ENCODE data around the gene PRIM2. TPM values are rescaled to one million over a fixed set of nuclear protein-coding genes. Genes with fewer than 3 reads are reported as not detected.
"Not testable (repeated sequence)": the region's sequence is repeated elsewhere in the genome, so short reads cannot be mapped to it uniquely, and the experiment has no call there.

PRIM2 gene
- total RNA-seq, 3 donors from 2014 or later (not counting 1 experiment from before 2014, with no cell fraction given), result 16.0 to 27.5 (median 18.3) TPM

- Mint-ChIP-seq H3K4me1 (peaks cover 14% of the 10 kb centered on the region in 2 donors), H3K27ac (peak overlapping the region; percentile 35 to 44)
- ATAC-seq (peak in 1 of 3 donors; percentile 50), DNase-seq (peak in 1 of 2 donors; percentile 7)
- H3K27me3 ChIP-seq (ENCODE audit: control insufficient read depth, insufficient read depth, low read length); H3K27me3 Mint-ChIP-seq (ENCODE audit: low read depth in 2 of 2); H3K36me3 Mint-ChIP-seq; H3K4me3 ChIP-seq (ENCODE audit: low read length); H3K4me3 Mint-ChIP-seq; H3K9me3 Mint-ChIP-seq; H3K4me1 ChIP-seq (ENCODE audit: control insufficient read depth, insufficient read depth, low read length); H3K27ac ChIP-seq (ENCODE audit: low read length); intact Hi-C loops (cut with micrococcal nuclease); H3K36me3 ChIP-seq (ENCODE audit: control insufficient read depth, insufficient read depth, low read length); H3K9me3 ChIP-seq (ENCODE audit: control insufficient read depth, insufficient read depth, low read length): not testable (repeated sequence)
Observed at GRCh38 chr6:57358319-57358718, 40.9 kb downstream of the PRIM2 start.

GRCh38 chr6:57359766-57360165 is 42.3 kb downstream of the PRIM2 start:
- H3K4me3 ChIP-seq (ENCODE audit: low read length); H3K4me1 ChIP-seq (ENCODE audit: control insufficient read depth, insufficient read depth, low read length); H3K36me3 Mint-ChIP-seq; H3K9me3 ChIP-seq (ENCODE audit: control insufficient read depth, insufficient read depth, low read length); H3K27ac Mint-ChIP-seq; ATAC-seq; H3K27ac ChIP-seq (ENCODE audit: low read length); H3K27me3 Mint-ChIP-seq (ENCODE audit: low read depth in 2 of 2); H3K4me3 Mint-ChIP-seq; H3K36me3 ChIP-seq (ENCODE audit: control insufficient read depth, insufficient read depth, low read length); H3K27me3 ChIP-seq (ENCODE audit: control insufficient read depth, insufficient read depth, low read length); H3K9me3 Mint-ChIP-seq; DNase-seq; intact Hi-C loops (cut with micrococcal nuclease): not testable (repeated sequence)
- peaks cover 14 to 18% of the 10 kb centered on the region in 2 donors for H3K4me1 Mint-ChIP-seq

GRCh38 chr6:57362340-57362739 is 44.9 kb downstream of the PRIM2 start:
- H3K36me3 Mint-ChIP-seq; H3K36me3 ChIP-seq (ENCODE audit: control insufficient read depth, insufficient read depth, low read length); H3K4me3 ChIP-seq (ENCODE audit: low read length); H3K27me3 Mint-ChIP-seq (ENCODE audit: low read depth in 2 of 2); H3K27ac ChIP-seq (ENCODE audit: low read length); H3K9me3 ChIP-seq (ENCODE audit: control insufficient read depth, insufficient read depth, low read length); H3K4me1 ChIP-seq (ENCODE audit: control insufficient read depth, insufficient read depth, low read length); H3K4me3 Mint-ChIP-seq; H3K27ac Mint-ChIP-seq; intact Hi-C loops (cut with micrococcal nuclease); H3K27me3 ChIP-seq (ENCODE audit: control insufficient read depth, insufficient read depth, low read length); H3K9me3 Mint-ChIP-seq; DNase-seq; ATAC-seq: not testable (repeated sequence)
- WGBS (ENCODE audit: insufficient coverage), result 100% methylated on average over 1 of the region's 2 CpGs
- H3K4me1 Mint-ChIP-seq, result peaks cover 13 to 15% of the 10 kb centered on the region in 2 donors

GRCh38 chr6:57365076-57365583 is 47.7 kb downstream of the PRIM2 start:
- no CpG with 5 or more reads among the region's 2 CpGs for WGBS (ENCODE audit: insufficient coverage)
- H3K36me3 Mint-ChIP-seq; H3K27ac ChIP-seq (ENCODE audit: low read length); intact Hi-C loops (cut with micrococcal nuclease); H3K4me1 Mint-ChIP-seq; H3K9me3 Mint-ChIP-seq; H3K9me3 ChIP-seq (ENCODE audit: control insufficient read depth, insufficient read depth, low read length); H3K36me3 ChIP-seq (ENCODE audit: control insufficient read depth, insufficient read depth, low read length); DNase-seq; H3K27me3 ChIP-seq (ENCODE audit: control insufficient read depth, insufficient read depth, low read length); H3K4me3 ChIP-seq (ENCODE audit: low read length); H3K27me3 Mint-ChIP-seq (ENCODE audit: low read depth in 2 of 2); H3K27ac Mint-ChIP-seq; H3K4me3 Mint-ChIP-seq; ATAC-seq; H3K4me1 ChIP-seq (ENCODE audit: control insufficient read depth, insufficient read depth, low read length): not testable (repeated sequence)

- 100% methylated on average over 2 of the region's 4 CpGs for WGBS (ENCODE audit: insufficient coverage)
- intact Hi-C loops (cut with micrococcal nuclease); ATAC-seq: not testable (repeated sequence)
Observed at GRCh38 chr6:57368965-57369731, 51.7 kb downstream of the PRIM2 start.

GRCh38 chr6:57371779-57372178 is 54.3 kb downstream of the PRIM2 start:
- DNase-seq; intact Hi-C loops (cut with micrococcal nuclease); H3K4me1 Mint-ChIP-seq; H3K4me3 Mint-ChIP-seq; H3K4me3 ChIP-seq (ENCODE audit: low read length); H3K27me3 ChIP-seq (ENCODE audit: control insufficient read depth, insufficient read depth, low read length); H3K27ac ChIP-seq (ENCODE audit: low read length); H3K27ac Mint-ChIP-seq; H3K9me3 Mint-ChIP-seq; H3K27me3 Mint-ChIP-seq (ENCODE audit: low read depth in 2 of 2); H3K9me3 ChIP-seq (ENCODE audit: control insufficient read depth, insufficient read depth, low read length); H3K4me1 ChIP-seq (ENCODE audit: control insufficient read depth, insufficient read depth, low read length); H3K36me3 Mint-ChIP-seq; ATAC-seq; H3K36me3 ChIP-seq (ENCODE audit: control insufficient read depth, insufficient read depth, low read length): not testable (repeated sequence)
- WGBS (ENCODE audit: insufficient coverage), result no CpG with 5 or more reads among the region's 1 CpG

More at GRCh38 chr6:57368965-57369731, 51.7 kb downstream of the PRIM2 start:
- not testable (repeated sequence) for H3K9me3 Mint-ChIP-seq; H3K27me3 ChIP-seq (ENCODE audit: control insufficient read depth, insufficient read depth, low read length); H3K4me3 ChIP-seq (ENCODE audit: low read length); DNase-seq; H3K27me3 Mint-ChIP-seq (ENCODE audit: low read depth in 2 of 2); H3K36me3 Mint-ChIP-seq; H3K36me3 ChIP-seq (ENCODE audit: control insufficient read depth, insufficient read depth, low read length); H3K4me1 ChIP-seq (ENCODE audit: control insufficient read depth, insufficient read depth, low read length); H3K9me3 ChIP-seq (ENCODE audit: control insufficient read depth, insufficient read depth, low read length); H3K4me3 Mint-ChIP-seq; H3K27ac ChIP-seq (ENCODE audit: low read length); H3K4me1 Mint-ChIP-seq
- H3K27ac Mint-ChIP-seq, result peak overlapping the region in 1 of 2 donors; percentile 22

- H3K27me3 Mint-ChIP-seq (ENCODE audit: low read depth in 2 of 2); ATAC-seq; H3K27ac Mint-ChIP-seq; H3K4me3 ChIP-seq (ENCODE audit: low read length); H3K9me3 ChIP-seq (ENCODE audit: control insufficient read depth, insufficient read depth, low read length); H3K27ac ChIP-seq (ENCODE audit: low read length); H3K4me1 ChIP-seq (ENCODE audit: control insufficient read depth, insufficient read depth, low read length); intact Hi-C loops (cut with micrococcal nuclease); H3K36me3 ChIP-seq (ENCODE audit: control insufficient read depth, insufficient read depth, low read length); DNase-seq; H3K36me3 Mint-ChIP-seq; H3K4me1 Mint-ChIP-seq; H3K9me3 Mint-ChIP-seq; H3K27me3 ChIP-seq (ENCODE audit: control insufficient read depth, insufficient read depth, low read length); H3K4me3 Mint-ChIP-seq: not testable (repeated sequence)
- WGBS (ENCODE audit: insufficient coverage), result 90% methylated on average over 2 of the region's 4 CpGs
Observed at GRCh38 chr6:57374764-57375163, 57.3 kb downstream of the PRIM2 start.

GRCh38 chr6:57376083-57376482 is 58.7 kb downstream of the PRIM2 start:
- H3K4me1 Mint-ChIP-seq; ATAC-seq; intact Hi-C loops (cut with micrococcal nuclease); H3K27me3 ChIP-seq (ENCODE audit: control insufficient read depth, insufficient read depth, low read length); H3K9me3 ChIP-seq (ENCODE audit: control insufficient read depth, insufficient read depth, low read length); H3K36me3 Mint-ChIP-seq; H3K27ac Mint-ChIP-seq; H3K4me1 ChIP-seq (ENCODE audit: control insufficient read depth, insufficient read depth, low read length); H3K9me3 Mint-ChIP-seq; H3K27ac ChIP-seq (ENCODE audit: low read length); H3K4me3 ChIP-seq (ENCODE audit: low read length); DNase-seq; H3K4me3 Mint-ChIP-seq; H3K27me3 Mint-ChIP-seq (ENCODE audit: low read depth in 2 of 2); H3K36me3 ChIP-seq (ENCODE audit: control insufficient read depth, insufficient read depth, low read length): not testable (repeated sequence)
- WGBS (ENCODE audit: insufficient coverage), result 100% methylated on average over 3 of the region's 3 CpGs
